ENCODE results near the gene PRR23E. TPM values are rescaled to one million over a fixed set of nuclear protein-coding genes. Genes with fewer than 3 reads are reported as not detected.

PRR23E gene
- total RNA-seq, 4 donors from 2014 or later = not detected

DNA sequence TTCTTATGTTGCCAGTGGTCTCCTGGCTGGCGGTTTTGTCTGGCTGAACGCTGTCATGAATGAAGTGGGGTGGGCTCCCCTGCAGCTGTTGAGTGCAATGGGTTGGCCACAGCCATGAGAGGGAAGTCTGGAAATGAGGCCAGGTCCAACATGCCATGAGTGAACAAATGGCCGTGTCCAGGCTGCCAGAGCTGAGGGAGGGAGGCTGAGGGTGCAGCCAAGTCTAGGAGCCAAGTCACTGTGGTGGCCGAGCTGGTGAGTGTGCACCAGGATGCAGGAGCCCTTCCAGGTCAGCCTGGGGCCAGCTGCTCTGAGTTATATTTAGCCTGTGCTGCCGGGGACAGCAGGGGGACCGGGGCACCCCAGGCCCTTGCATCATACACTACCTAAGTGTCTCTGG, 24.7 kb upstream of the PRR23E start:
- Histone ChIP-seq H3K4me1 (no peaks in the 10 kb centered on the region), H3K36me3 (no peaks in the 10 kb centered on the region), H3K4me3 (no peak overlapping the region), H3K27ac (no peak overlapping the region), H3K9me3 (no peaks in the 10 kb centered on the region), H3K27me3 (peaks cover 0 to 16% of the 10 kb centered on the region in 2 donors)
- WGBS, 2 donors = 66 to 73% methylated on average over 5 to 6 of the region's 6 CpGs
- TF ChIP-seq POLR2A (IDR thresholded peaks at IDR 0.05) (no peak), EP300 (IDR thresholded peaks at IDR 0.05) (no peak)
- TF ChIP-seq, protein P1, sequence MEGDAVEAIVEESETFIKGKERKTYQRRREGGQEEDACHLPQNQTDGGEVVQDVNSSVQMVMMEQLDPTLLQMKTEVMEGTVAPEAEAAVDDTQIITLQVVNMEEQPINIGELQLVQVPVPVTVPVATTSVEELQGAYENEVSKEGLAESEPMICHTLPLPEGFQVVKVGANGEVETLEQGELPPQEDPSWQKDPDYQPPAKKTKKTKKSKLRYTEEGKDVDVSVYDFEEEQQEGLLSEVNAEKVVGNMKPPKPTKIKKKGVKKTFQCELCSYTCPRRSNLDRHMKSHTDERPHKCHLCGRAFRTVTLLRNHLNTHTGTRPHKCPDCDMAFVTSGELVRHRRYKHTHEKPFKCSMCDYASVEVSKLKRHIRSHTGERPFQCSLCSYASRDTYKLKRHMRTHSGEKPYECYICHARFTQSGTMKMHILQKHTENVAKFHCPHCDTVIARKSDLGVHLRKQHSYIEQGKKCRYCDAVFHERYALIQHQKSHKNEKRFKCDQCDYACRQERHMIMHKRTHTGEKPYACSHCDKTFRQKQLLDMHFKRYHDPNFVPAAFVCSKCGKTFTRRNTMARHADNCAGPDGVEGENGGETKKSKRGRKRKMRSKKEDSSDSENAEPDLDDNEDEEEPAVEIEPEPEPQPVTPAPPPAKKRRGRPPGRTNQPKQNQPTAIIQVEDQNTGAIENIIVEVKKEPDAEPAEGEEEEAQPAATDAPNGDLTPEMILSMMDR (IDR thresholded peaks at IDR 0.05) = no peak
- DNase-seq (ENCODE audit: low spot score in 2 of 2) = no peak

DNA sequence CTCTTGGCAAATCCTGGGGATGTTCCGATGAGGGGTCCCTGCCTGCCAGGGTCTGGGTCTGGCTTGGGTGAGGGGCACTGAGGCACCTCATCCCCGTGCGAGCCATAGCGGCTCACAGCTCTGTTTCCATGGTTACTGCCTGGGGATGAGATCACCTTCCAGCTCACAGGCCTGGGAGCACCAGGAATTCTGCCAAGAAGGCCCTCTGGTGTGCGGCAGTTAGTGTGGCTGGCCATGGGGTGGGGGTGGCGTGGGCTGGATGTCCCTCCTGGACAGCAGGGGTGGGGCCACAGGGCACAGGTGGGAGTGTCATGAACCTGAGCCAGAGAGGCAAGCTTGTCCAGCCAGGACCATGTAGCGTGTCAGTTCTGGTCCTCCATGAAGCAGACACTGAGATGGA, 22.1 kb upstream of the PRR23E start:
- H3K27me3 ChIP-seq = peaks cover 0 to 16% of the 10 kb centered on the region in 2 donors
- no peaks in the 10 kb centered on the region for H3K4me1 ChIP-seq
- no peaks in the 10 kb centered on the region for H3K9me3 ChIP-seq
- H3K27ac ChIP-seq = no peak overlapping the region
- DNase-seq (ENCODE audit: low spot score in 2 of 2) = no peak
- WGBS, 2 donors = 40 to 73% methylated on average over 1 to 5 of the region's 7 CpGs
- TF ChIP-seq, protein P1 (IDR thresholded peaks at IDR 0.05) = no peak
- no peak for TF ChIP-seq EP300 (IDR thresholded peaks at IDR 0.05)
- TF ChIP-seq POLR2A (IDR thresholded peaks at IDR 0.05) = no peak
- no peaks in the 10 kb centered on the region for H3K36me3 ChIP-seq
- no peak overlapping the region for H3K4me3 ChIP-seq

DNA sequence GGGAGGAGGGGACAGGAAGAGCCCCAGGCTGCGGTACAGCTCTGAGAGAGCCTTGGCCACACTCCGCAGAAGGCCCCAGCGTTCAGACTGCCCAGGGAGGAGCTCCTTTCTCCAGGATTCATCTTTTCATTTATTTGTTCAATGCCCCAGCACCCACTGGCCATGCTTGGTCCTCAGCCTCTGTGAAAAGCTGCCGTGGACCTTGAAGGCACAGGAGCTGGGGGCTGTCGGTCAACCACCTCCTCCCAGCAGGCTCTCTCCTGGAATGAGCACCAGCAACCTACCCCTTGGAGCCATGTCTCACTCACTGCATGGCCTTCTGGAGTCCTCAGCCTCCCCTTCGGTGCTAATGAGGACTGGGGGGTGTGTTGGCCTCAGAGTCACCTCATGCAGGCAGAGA, 21.6 kb upstream of the PRR23E start:
- no peaks in the 10 kb centered on the region for H3K36me3 ChIP-seq
- no peaks in the 10 kb centered on the region for H3K4me1 ChIP-seq
- no peak overlapping the region for H3K4me3 ChIP-seq
- no peak for DNase-seq (ENCODE audit: low spot score in 2 of 2)
- TF ChIP-seq, protein P1 (IDR thresholded peaks at IDR 0.05) = no peak
- no peak for TF ChIP-seq EP300 (IDR thresholded peaks at IDR 0.05)
- TF ChIP-seq POLR2A (IDR thresholded peaks at IDR 0.05) = no peak
- no peaks in the 10 kb centered on the region for H3K9me3 ChIP-seq
- H3K27ac ChIP-seq = no peak overlapping the region
- H3K27me3 ChIP-seq = peaks cover 0 to 16% of the 10 kb centered on the region in 2 donors
- 72 to 87% methylated on average over 6 of the region's 6 CpGs for WGBS, 2 donors

DNA sequence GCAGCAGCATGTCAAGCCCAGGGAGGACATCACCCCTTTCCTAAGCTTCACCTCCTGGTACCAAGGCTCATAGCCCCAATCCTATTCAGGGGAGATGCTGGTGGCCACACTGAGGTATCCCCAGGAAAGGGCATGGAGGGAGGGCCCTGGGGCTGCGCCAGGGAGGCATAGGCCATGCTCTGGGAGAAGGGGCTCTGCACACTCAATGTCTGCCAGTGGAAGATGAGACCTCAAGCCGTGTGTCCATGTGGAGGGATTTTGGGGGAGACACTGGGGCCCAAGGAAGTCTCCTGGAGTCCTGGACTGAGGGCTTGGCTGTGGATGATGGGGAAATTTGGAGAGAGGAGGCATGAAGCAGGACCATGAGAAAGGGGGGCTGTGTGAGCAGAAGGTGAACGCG, 21.2 kb upstream of the PRR23E start:
- no peak for DNase-seq (ENCODE audit: low spot score in 2 of 2)

DNA sequence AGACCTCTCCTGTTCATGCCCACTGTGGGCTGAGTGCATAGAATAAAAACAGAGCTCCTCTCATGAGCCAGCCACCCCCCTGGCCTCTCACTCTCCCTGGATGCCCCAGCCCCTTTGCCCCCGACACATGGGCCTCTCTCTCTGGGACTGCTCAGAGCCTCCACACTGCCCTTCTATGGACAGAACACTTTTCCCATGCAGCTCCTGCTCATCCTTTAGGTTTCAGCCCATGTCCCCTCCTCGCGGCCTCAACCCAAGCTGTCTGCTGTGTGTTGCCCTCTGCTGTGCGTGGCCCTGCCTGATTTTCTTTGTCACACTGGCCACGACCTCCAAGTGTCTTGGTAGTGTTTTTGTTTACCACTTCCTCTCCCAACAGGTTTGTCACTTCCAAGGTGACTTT, 20.7 kb upstream of the PRR23E start:
- 62 to 76% methylated on average over 5 of the region's 5 CpGs for WGBS, 2 donors
- TF ChIP-seq, protein P1 (IDR thresholded peaks at IDR 0.05) = no peak
- TF ChIP-seq EP300 (IDR thresholded peaks at IDR 0.05) (no peak), POLR2A (IDR thresholded peaks at IDR 0.05) (no peak)
- no peak for DNase-seq (ENCODE audit: low spot score in 2 of 2)
- no peaks in the 10 kb centered on the region for H3K4me1 ChIP-seq
- H3K4me3 ChIP-seq = no peak overlapping the region
- H3K9me3 ChIP-seq = peaks cover 0 to 5% (median 0%) of the 10 kb centered on the region in 4 donors
- H3K27ac ChIP-seq = no peak overlapping the region
- H3K27me3 ChIP-seq = peaks cover 0 to 16% of the 10 kb centered on the region in 2 donors
- no peaks in the 10 kb centered on the region for H3K36me3 ChIP-seq

More for the DNA sequence above, 21.2 kb upstream of the PRR23E start:
- Histone ChIP-seq H3K27me3 (peaks cover 0 to 16% of the 10 kb centered on the region in 2 donors), H3K27ac (no peak overlapping the region), H3K9me3 (peaks cover 0 to under 1% (median 0%) of the 10 kb centered on the region in 4 donors), H3K4me1 (no peaks in the 10 kb centered on the region), H3K36me3 (no peaks in the 10 kb centered on the region), H3K4me3 (no peak overlapping the region)
- TF ChIP-seq POLR2A (IDR thresholded peaks at IDR 0.05) = no peak
- TF ChIP-seq, protein P1 (IDR thresholded peaks at IDR 0.05) = no peak
- no peak for TF ChIP-seq EP300 (IDR thresholded peaks at IDR 0.05)
- WGBS, 2 donors = 86 to 91% methylated on average over 3 to 4 of the region's 4 CpGs
